ENCODE data around the gene SRCAP.
A peak's percentile ranks its signal among the peaks of the same experiment; 100 is the strongest.

SRCAP gene

DNA sequence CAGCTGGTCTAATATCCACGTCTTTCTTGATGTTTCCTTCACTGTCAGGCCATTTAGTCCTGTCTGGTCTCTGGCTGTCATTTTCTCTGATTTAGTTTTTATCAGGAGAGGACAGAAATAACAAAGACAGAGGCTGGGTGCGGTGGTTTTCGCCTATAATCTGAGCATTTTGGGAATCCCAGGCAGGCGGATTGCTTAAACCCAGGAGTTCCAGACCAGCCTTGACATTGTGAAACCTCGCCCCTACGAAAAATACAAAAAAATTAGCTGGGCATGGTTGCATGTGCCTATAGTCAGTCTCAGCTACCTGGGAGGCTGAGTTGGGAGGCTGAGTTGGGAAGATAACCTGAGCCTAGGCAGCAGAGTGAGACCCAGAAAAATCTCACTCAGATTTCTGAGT, 7.1 kb downstream of the SRCAP start:
- Mint-ChIP-seq H3K9me3 (no peaks in the 10 kb centered on the region), H3K36me3 (peaks cover 16% of the 10 kb centered on the region), H3K27me3 (no peaks in the 10 kb centered on the region), H3K4me3 (no peak overlapping the region), H3K27ac (no peak overlapping the region), H3K4me1 (peaks cover 5% of the 10 kb centered on the region)

DNA sequence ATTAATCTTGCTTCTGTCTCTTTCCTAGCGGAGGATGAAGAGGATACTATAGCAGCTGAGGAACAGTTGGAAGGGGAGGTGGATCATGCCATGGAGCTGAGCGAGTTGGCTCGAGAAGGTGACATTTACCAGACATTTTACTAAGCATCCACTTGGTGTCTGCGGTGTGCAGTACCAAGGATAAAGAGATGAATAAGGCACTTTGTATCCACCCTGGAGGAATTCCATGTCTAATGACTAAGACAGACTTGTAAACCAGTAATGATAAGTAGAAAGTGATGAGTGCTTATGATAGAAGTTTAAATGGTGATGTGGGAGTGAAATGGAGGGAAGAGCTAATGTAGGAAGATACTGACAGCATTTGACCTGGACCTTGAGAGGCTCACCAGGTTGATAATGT, 12.0 kb downstream of the SRCAP start:
- Mint-ChIP-seq H3K27ac (peak overlapping the region; percentile 38), H3K4me1 (peaks cover 16% of the 10 kb centered on the region), H3K27me3 (no peaks in the 10 kb centered on the region), H3K36me3 (peaks cover 34% of the 10 kb centered on the region), H3K4me3 (no peak overlapping the region), H3K9me3 (no peaks in the 10 kb centered on the region)

DNA sequence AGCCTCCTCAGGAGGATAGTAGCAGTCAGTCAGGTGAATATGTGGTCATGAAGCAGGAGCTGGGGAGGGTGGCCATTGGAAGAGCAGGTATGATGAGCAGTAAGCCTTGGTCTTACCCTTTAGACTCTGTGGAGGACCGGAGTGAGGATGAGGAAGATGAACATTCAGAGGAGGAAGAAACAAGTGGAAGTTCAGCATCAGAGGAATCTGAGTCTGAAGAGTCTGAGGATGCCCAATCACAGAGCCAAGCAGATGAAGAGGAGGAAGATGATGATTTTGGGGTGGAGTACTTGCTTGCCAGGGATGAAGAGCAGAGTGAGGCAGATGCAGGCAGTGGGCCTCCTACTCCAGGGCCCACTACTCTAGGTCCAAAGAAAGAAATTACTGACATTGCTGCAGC, 12.7 kb downstream of the SRCAP start:
- Mint-ChIP-seq H3K4me1 (peaks cover 23% of the 10 kb centered on the region), H3K27me3 (no peaks in the 10 kb centered on the region), H3K27ac (peak overlapping the region; percentile 84), H3K9me3 (no peaks in the 10 kb centered on the region), H3K4me3 (no peak overlapping the region), H3K36me3 (peaks cover 39% of the 10 kb centered on the region)

DNA sequence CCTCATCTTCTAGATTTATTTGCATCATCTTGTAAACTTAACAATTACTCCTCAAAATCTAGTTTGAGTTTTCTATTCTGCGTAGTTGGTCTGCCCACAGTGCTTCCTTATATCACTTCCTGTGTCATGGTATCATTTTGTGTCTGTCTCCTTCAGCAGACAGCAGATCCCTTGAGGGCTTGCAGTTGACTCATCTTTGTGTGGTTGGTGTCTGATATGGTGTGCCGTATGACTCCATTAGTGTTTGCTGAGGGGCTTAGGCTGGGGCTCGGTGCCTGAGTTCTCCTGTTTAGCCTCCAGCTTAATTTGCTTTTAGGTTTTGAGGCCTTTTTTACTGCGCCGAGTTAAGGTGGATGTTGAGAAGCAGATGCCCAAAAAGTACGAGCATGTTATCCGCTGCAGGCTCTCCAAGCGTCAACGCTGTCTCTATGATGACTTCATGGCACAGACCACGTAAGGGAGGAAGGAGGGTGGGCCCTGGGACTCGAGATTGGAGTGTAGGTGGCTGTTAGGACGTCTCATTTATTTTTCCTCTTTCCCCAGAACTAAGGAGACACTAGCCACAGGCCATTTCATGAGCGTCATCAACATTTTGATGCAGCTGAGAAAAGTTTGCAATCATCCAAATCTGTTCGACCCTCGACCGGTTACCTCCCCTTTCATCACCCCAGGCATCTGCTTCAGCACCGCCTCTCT, 16.9 kb downstream of the SRCAP start:
- peaks cover 37% of the 10 kb centered on the region for H3K36me3 Mint-ChIP-seq
- no peaks in the 10 kb centered on the region for H3K9me3 Mint-ChIP-seq
- H3K27me3 Mint-ChIP-seq = no peaks in the 10 kb centered on the region
- H3K4me1 Mint-ChIP-seq = peaks cover 29% of the 10 kb centered on the region
- H3K27ac Mint-ChIP-seq = peak overlapping the region; percentile 93
- H3K4me3 Mint-ChIP-seq = peak overlapping the region; percentile 86

DNA sequence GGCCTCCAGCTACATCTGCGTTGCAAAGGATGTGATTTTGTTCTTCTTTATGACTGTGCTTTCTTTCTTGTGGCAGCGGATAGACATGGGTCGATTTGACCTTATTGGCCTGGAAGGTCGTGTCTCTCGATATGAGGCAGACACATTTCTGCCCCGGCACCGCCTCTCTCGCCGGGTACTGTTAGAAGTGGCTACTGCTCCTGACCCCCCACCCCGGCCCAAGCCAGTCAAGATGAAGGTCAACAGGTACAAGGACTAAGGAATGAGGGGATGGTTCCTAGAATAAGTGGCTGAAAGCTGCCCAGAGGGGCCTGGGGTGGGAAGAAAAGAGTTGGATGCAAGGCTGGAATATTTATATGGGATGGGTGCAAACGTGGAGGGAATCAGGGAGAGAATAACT, 21.1 kb downstream of the SRCAP start:
- Mint-ChIP-seq H3K9me3 (no peaks in the 10 kb centered on the region), H3K4me1 (peaks cover 20% of the 10 kb centered on the region), H3K27me3 (no peaks in the 10 kb centered on the region), H3K4me3 (no peak overlapping the region), H3K27ac (peak overlapping the region; percentile 14), H3K36me3 (peaks cover 42% of the 10 kb centered on the region)

DNA sequence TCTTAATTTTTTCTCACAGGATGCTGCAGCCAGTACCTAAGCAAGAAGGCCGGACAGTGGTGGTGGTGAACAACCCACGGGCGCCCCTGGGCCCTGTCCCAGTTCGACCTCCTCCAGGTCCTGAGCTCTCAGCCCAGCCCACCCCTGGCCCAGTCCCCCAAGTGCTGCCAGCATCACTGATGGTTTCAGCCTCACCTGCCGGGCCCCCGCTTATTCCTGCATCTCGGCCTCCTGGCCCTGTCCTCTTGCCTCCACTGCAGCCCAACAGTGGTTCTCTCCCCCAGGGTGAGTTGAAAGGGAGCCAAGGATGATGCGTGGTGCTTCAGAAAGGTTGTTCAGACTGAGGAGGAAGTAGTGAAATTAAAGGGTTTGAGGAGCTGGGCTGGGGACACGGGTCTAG, 21.7 kb downstream of the SRCAP start:
- no peak overlapping the region for H3K27ac Mint-ChIP-seq
- H3K9me3 Mint-ChIP-seq = no peaks in the 10 kb centered on the region
- no peak overlapping the region for H3K4me3 Mint-ChIP-seq
- peaks cover 39% of the 10 kb centered on the region for H3K36me3 Mint-ChIP-seq
- peaks cover 16% of the 10 kb centered on the region for H3K4me1 Mint-ChIP-seq
- no peaks in the 10 kb centered on the region for H3K27me3 Mint-ChIP-seq

DNA sequence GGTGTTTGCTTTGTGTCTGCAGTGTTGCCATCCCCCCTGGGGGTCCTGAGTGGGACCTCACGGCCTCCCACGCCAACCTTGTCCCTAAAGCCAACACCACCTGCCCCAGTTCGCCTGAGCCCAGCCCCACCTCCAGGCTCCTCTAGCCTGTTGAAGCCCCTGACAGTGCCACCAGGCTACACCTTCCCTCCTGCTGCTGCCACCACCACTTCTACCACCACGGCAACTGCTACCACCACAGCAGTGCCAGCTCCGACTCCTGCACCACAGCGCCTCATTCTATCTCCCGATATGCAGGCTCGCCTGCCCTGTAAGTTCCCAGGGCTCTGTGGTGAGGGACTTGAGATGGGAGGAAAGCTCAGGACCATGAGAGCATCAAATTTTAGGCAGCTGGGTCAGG, 22.2 kb downstream of the SRCAP start:
- Mint-ChIP-seq H3K27ac (no peak overlapping the region), H3K27me3 (no peaks in the 10 kb centered on the region), H3K4me1 (peaks cover 11% of the 10 kb centered on the region), H3K4me3 (no peak overlapping the region), H3K36me3 (peaks cover 34% of the 10 kb centered on the region), H3K9me3 (no peaks in the 10 kb centered on the region)

DNA sequence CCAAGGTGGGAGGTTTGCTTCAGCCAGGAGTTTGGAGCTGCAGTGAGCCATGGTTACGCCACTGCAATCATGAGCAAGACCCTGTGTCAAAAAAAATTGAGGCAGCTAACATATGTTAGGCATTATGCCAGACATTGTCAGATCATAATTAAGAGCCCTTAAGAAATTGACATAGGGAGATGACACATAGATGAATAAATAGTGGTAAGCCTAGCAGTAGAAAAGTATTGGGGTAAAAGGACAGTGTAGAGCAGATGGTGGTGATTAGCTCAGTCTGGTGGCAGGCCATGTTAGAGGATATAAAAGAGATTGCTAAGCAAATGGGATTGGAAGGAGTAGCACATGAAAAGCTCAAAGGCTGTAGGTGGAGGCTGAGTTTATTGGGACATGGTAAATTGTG, 22.6 kb downstream of the SRCAP start:
- Mint-ChIP-seq H3K9me3 (no peaks in the 10 kb centered on the region), H3K36me3 (peaks cover 31% of the 10 kb centered on the region), H3K4me1 (peaks cover 7% of the 10 kb centered on the region), H3K4me3 (no peak overlapping the region), H3K27me3 (no peaks in the 10 kb centered on the region), H3K27ac (peak overlapping the region; percentile 9)

DNA sequence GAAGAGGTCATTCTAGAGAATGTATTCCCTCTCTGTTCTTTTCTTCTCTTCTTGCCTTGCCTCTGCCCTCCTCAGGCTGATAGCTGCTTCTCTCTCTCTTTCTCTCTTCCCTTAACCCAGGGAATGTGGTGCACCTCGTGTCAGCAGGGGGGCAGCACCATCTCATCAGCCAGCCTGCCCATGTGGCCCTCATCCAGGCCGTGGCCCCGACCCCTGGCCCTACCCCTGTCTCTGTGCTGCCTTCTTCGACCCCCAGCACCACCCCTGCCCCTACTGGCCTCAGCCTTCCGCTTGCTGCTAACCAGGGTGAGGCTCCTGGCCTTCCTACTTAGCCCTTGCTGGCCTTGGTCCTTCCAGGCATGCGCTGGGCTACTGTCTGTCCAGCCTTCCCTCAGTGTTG, 23.5 kb downstream of the SRCAP start:
- H3K36me3 Mint-ChIP-seq = peaks cover 29% of the 10 kb centered on the region
- peak overlapping the region; percentile 80 for H3K27ac Mint-ChIP-seq
- no peaks in the 10 kb centered on the region for H3K9me3 Mint-ChIP-seq
- H3K27me3 Mint-ChIP-seq = no peaks in the 10 kb centered on the region
- H3K4me3 Mint-ChIP-seq = no peak overlapping the region
- no peaks in the 10 kb centered on the region for H3K4me1 Mint-ChIP-seq

DNA sequence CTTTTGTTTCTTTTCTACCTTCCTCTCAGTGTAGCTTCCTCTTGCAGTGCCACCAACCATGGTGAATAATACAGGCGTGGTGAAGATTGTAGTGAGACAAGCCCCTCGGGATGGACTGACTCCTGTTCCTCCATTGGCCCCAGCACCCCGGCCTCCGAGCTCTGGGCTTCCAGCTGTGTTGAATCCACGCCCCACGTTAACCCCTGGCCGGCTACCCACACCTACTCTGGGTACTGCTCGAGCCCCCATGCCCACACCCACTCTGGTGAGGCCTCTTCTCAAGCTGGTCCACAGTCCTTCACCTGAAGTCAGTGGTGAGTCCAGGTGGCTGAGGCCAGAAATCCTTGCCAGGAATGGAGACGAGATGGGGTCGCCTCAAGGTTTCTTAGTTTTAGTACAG, 23.9 kb downstream of the SRCAP start:
- Mint-ChIP-seq H3K27ac (no peak overlapping the region), H3K4me1 (peaks cover under 1% of the 10 kb centered on the region), H3K27me3 (no peaks in the 10 kb centered on the region), H3K9me3 (no peaks in the 10 kb centered on the region), H3K4me3 (no peak overlapping the region), H3K36me3 (peaks cover 29% of the 10 kb centered on the region)

DNA sequence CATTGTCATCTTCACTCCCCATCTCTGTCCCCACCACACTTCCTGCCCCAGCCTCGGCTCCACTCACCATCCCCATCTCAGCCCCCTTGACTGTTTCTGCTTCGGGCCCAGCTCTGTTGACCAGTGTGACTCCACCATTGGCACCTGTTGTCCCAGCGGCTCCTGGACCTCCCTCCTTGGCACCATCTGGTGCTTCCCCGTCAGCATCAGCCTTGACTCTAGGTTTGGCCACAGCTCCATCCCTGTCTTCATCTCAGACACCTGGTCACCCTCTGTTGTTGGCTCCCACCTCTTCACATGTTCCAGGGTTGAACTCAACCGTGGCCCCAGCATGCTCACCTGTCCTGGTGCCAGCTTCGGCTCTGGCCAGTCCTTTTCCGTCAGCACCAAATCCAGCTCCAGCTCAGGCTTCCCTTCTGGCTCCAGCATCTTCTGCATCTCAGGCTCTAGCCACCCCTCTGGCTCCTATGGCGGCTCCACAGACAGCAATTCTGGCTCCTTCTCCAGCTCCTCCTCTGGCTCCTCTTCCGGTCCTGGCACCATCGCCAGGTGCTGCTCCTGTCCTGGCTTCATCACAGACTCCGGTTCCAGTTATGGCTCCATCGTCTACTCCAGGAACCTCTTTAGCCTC, 24.9 kb downstream of the SRCAP start:
- peaks cover 29% of the 10 kb centered on the region for H3K36me3 Mint-ChIP-seq
- H3K9me3 Mint-ChIP-seq = no peaks in the 10 kb centered on the region
- H3K27me3 Mint-ChIP-seq = no peaks in the 10 kb centered on the region
- peak overlapping the region; percentile 47 for H3K27ac Mint-ChIP-seq
- H3K4me1 Mint-ChIP-seq = peaks cover 4% of the 10 kb centered on the region
- no peak overlapping the region for H3K4me3 Mint-ChIP-seq

DNA sequence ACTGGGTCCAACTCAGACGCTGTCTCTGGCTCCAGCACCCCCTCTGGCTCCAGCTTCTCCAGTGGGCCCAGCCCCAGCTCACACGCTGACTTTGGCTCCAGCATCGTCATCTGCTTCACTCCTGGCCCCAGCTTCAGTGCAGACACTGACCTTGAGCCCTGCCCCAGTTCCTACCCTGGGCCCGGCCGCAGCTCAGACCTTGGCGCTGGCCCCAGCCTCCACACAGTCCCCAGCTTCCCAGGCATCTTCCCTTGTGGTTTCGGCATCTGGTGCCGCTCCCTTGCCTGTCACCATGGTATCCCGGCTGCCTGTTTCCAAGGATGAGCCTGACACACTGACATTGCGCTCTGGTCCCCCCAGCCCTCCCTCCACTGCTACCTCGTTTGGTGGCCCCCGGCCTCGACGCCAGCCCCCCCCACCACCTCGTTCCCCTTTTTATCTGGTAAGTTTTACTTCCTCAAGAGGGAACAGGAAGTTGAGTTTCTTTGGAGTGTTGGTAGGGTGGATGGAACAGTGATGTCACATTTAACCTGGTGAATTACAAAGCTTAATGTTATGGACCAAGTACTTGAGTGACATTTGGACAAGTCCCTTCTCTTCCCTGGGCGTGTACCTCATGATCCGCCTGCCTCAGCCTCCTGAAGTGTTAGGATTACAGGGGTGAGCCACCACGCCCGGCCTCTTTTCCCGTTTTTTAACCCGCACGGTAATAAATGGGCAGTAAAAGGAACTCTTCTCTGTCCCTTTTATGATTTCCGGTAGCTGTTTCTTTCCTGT, 25.9 kb downstream of the SRCAP start:
- peaks cover 31% of the 10 kb centered on the region for H3K36me3 Mint-ChIP-seq
- H3K9me3 Mint-ChIP-seq = no peaks in the 10 kb centered on the region
- H3K27ac Mint-ChIP-seq = no peak overlapping the region
- H3K27me3 Mint-ChIP-seq = no peaks in the 10 kb centered on the region
- no peak overlapping the region for H3K4me3 Mint-ChIP-seq
- peaks cover 4% of the 10 kb centered on the region for H3K4me1 Mint-ChIP-seq

DNA sequence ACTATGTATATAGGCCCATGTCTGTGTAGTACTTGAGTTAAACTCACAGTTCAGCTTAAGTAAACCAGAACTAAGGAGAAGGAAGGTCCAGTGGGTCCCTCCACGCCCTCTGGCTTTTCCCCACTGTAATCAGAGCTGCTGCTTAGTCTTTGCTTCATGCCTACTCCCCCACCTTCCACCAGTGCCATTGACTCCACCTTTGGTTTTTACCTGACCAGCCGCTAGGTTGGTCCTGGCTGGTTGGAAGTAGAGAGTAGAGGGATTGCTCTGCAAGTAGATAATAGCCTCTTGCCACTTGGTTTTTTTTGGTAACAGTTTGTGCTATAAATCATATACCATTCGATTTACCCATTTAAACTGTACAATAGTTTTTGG, 26.4 kb downstream of the SRCAP start:
- Mint-ChIP-seq H3K4me1 (peaks cover 4% of the 10 kb centered on the region), H3K4me3 (no peak overlapping the region), H3K36me3 (peaks cover 31% of the 10 kb centered on the region), H3K27me3 (no peaks in the 10 kb centered on the region), H3K27ac (no peak overlapping the region), H3K9me3 (no peaks in the 10 kb centered on the region)

DNA sequence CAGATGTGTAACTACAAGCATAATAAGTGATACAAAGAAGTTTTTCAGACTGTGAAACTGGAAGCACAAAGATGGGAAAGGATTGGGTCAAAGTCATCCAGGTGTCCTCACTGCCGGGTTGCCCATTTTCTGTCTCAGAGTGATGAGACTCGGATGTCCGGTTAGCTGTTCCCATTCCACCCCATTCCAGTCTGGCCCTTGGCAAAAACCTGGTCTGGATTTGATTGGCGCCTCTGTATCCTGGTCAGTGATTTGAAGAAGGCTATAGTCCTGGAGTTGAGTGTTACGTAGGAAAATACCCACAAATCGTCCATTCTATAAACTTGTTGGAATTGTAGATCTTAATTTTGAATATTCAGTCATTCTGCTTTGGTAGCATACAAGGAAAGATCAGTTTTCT, 29.4 kb downstream of the SRCAP start:
- no peak overlapping the region for H3K4me3 Mint-ChIP-seq

DNA sequence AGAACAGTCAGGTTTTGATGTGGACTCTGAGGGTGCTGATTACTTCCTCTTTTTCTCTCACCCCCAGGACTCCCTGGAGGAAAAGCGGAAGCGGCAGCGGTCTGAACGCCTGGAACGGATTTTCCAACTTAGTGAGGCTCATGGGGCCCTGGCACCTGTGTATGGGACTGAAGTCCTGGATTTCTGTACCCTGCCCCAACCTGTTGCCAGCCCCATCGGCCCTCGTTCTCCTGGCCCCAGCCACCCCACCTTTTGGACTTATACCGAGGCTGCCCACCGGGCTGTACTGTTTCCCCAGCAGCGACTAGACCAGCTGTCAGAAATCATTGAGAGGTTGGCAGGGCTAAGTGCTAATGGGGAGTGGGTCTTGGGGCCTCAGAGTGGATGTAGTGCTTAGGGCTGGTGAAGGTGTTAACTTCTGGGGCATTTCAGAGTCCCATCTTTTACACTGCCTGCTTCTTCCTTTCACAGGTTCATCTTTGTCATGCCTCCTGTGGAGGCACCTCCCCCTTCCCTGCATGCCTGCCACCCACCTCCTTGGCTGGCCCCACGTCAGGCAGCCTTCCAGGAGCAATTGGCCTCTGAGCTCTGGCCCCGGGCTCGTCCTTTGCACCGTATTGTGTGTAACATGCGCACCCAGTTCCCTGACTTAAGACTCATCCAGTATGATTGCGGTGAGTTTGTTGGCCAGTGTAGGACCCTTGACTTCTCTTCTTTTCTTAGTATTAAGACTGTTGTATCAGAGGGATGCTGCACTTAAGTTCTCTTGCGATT, 30.1 kb downstream of the SRCAP start:
- no peak overlapping the region for H3K4me3 Mint-ChIP-seq
- H3K36me3 Mint-ChIP-seq = peaks cover 15% of the 10 kb centered on the region
- peaks cover 4% of the 10 kb centered on the region for H3K4me1 Mint-ChIP-seq
- H3K27ac Mint-ChIP-seq = no peak overlapping the region
- H3K9me3 Mint-ChIP-seq = no peaks in the 10 kb centered on the region
- no peaks in the 10 kb centered on the region for H3K27me3 Mint-ChIP-seq

More for the DNA sequence above, 29.4 kb downstream of the SRCAP start:
- Mint-ChIP-seq H3K36me3 (peaks cover 22% of the 10 kb centered on the region), H3K9me3 (no peaks in the 10 kb centered on the region), H3K27ac (no peak overlapping the region), H3K27me3 (no peaks in the 10 kb centered on the region), H3K4me1 (peaks cover 4% of the 10 kb centered on the region)
